Measurements from ENCODE around the gene SMIM1.

Gene SMIM1

DNA sequence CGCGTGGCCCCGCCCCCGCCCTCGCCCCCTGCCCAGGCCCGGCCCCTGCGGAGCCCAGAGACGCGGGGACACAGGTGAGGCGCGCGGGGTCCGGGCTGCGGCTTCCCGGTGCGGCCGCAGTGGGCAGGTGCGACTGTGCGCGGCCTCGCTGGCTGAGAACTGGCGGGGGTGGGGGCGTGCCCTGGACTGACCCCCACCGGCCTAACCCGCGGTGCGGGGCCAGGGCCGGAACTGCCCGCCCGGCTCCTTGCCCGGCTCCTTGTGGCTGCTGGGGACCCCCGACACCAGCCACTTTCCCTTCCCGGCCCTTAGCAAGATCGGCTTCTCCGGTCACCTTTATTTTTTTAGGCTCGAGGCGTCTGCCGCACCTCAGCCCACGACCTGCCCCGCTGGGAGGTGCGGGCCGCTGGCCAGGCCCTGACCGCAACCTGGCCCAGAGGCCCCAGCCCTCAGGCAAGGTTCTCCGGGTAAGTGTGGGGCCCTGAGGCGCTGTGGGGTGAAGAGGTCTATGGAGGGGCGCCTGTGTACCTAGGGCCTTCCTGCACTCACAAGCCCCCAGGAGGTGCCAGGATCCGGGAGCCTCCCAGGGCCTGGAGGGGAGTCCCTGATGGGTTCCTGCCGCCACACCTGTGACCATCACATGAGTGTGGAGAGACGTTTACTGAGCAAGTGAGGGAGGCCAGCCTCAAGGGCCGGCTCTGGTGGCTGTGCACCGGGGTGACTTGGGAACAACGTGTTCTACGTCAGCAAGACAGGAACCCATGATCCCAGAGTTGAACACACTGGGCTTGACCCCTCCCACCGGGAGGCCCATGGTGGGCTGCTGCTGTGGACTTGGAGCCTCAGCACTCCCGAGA is at the start of gene SMIM1:
Gene SMIM1 (plus strand): TSS at position 35 of the 857 bp plus-strand sequence. CDS start 2,625 bp downstream, outside the sequence.
- no peak for DNase-seq (ENCODE audit: low read depth in 2 of 2)

DNA sequence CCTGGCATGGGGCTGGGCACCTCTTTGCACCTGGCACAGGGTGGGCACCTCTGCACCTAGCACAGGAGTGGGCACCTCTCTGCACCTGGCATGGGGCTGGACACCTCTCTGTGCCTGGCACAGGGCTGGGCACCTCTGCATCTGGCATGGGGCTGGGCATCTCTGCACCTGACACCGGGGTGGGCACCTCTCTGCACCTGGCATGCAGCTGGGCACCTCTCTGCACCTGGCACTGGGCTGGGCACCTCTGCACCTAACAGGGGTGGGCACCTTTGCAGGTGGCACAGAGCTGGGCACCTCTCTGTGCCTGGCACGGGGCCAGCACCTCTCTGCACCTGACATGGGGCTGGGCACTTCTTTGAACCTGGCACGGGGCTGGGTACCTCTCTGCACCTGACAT is 49.7 kb upstream of the SMIM1 start:
- DNase-seq (ENCODE audit: low read depth in 2 of 2) = no peak

DNA sequence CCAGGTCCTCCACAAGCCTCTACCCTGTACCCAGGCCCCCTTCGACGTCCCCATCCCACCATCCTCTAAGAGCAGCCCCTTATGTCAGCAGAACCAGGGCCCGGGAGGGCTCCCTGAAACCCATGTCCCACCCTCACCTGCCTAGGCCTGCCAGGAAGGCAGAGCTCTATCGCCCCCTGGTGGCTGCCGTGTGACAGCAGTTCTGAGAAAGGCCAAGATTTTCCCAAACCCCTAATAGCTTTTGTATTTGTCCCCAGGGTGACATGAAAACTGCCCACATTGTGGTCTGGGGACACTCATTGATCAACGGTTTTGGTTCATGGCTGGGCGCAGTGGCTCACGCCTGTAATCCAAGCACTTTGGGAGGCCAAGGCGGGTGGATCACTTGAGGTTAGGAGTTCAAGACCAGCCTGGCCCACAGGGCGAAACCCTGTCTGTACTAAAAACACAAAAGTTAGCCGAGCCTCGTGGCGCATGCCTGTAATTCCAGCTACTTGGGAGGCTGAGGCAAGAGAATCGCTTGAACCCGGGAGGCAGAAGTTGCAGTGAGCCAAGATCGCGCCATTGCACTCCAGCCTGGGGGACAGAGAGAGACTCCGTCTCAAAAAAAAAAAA is 48.0 kb upstream of the SMIM1 start:
- peak; percentile 74 to 82 for DNase-seq (ENCODE audit: low read depth in 2 of 2)

GRCh38 chr1:3725366-3725765 is 47.2 kb upstream of the SMIM1 start:
- no peak for DNase-seq (ENCODE audit: low read depth in 2 of 2)

DNA sequence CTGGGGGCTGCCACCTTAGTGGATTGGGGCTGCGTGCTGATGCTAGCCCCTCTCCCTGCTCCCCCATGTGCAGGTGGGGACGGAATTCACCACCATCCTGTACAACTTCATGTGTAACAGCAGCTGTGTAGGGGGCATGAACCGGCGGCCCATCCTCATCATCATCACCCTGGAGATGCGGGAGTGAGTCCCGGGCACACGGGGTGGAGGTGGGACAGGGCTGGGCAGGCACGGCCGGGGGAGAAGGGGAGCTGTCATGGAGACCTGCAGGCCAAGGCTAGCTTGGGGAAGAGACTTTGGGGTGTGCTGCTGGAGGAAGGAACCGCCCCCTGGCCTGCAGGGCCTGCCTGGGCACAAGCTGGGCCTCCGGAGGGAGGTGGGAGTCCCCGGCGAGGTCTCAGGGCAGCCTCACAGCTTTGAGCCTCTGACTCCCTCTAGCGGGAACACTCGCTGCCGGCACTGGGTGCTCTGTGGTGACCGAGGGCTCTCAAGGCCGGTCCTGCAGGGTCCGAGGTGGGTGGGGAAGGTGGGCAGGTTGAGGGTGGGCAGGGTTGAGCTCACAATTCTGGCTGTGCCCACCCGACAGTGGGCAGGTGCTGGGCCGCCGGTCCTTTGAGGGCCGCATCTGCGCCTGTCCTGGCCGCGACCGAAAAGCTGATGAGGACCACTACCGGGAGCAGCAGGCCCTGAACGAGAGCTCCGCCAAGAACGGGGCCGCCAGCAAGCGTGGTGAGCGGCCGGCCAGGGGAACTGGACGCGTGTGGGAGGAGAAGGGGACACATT is 45.3 kb upstream of the SMIM1 start:
- no peak for DNase-seq (ENCODE audit: low read depth in 2 of 2)

DNA sequence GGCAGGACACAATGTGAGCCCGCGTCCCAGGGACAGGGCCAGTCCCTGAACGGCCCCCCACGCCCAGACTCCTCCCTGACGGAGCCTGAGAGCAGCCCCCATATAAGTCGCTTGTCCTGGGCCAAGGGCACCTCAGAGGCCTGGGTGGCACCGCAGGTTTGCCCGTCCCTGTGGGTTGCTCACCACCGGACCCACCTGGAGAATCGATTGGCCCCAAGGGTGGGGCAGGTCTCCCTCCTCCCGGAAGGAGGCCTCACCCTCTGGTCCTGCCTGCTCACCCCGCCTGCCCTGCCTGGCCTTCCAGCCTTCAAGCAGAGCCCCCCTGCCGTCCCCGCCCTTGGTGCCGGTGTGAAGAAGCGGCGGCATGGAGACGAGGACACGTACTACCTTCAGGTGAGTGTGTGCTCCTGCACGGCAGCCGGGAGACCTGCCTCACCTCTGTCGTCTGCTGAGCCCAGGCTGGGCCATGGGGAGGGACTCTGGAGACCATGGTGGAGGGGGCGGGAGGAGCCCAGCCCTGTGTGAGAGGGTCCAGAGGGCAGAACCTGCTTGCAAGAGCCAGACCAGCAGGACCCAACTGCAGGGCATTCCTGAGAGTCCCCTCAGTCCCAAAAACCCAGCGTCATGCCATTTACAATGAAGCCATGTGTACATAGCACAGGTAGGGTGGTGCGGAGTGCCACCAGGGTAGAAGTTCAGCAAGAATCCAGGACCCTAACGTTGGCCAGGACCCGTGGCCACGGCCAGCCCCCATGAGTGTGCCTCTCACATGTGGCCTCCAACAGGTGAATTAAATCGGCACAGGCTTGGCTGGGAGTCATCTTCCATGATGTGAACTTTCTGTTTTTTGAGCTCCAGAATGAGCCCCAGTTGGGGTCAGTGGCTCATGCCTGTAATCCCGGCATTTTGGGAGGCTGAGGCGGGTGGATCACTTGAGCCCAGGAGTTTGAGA is 44.4 kb upstream of the SMIM1 start:
- DNase-seq (ENCODE audit: low read depth in 2 of 2) = no peak

- DNase-seq (ENCODE audit: low read depth in 2 of 2) = no peak
Observed at GRCh38 chr1:3729594-3730542, 42.7 kb upstream of the SMIM1 start.

GRCh38 chr1:3730543-3731247 is 41.9 kb upstream of the SMIM1 start:
- no peak for DNase-seq (ENCODE audit: low read depth in 2 of 2)

DNA sequence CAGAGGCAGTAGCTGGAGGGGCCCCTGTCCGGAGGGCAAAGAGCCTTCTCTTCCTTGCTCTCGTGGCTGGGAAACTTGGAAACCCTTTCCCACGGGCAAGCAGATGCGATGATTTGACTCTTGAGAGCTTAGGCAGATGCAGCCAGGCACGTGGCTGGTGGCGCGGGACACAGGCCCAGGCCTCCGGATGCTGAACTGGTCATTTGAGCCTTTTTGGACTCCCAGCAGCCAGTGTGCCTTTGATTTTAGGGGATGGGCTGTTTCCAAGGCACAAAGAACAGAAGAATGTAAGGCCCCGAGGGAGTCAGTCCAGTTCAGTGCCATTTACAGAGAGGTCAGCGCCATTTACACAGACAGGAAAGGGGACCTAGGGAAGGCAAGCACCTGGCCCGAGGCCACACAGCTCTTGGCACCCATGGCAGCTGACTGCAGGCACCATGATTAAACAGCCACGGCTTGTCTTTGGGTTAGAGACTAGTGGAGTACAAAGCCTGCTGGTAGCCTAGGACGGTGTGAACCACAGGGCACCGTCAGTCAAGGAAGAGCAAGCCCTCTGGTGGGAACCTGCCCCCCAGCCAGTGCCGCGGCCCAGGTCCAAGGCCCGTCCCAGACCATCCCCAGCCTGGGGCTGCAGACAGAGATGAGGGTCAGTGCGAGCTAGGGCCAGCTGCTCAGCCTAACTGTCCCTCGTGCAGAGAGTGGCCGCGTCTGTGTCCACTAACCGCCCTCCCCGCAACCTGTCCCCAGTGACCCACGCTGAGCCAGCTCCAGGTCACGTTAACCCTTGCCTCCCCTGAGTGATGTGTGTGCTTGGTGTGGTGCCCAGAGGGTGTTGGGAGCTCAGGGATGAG is 40.7 kb upstream of the SMIM1 start:
- DNase-seq (ENCODE audit: low read depth in 2 of 2) = no peak

GRCh38 chr1:3732434-3733093 is 40.0 kb upstream of the SMIM1 start:
- no peak for DNase-seq (ENCODE audit: low read depth in 2 of 2)

DNA sequence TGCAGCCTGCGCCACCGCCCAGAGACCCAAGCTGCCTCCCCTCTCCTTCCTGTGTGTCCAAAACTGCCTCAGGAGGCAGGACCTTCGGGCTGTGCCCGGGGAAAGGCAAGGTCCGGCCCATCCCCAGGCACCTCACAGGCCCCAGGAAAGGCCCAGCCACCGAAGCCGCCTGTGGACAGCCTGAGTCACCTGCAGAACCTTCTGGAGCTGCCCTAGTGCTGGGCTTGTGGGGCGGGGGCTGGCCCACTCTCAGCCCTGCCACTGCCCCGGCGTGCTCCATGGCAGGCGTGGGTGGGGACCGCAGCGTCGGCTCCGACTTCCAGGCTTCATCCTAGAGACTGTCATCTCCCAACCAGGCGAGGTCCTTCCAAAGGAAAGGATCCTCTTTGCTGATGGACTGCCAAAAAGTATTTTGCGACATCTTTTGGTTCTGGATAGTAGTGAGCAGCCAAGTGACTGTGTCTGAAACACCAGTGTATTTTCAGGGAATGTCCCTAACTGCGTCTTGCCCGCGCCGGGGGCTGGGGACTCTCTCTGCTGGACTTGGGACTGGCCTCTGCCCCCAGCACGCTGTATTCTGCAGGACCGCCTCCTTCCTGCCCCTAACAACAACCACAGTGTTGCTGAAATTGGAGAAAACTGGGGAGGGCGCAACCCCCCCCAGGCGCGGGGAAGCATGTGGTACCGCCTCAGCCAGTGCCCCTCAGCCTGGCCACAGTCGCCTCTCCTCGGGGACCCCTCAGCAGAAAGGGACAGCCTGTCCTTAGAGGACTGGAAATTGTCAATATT is 39.3 kb upstream of the SMIM1 start:
- no peak for DNase-seq (ENCODE audit: low read depth in 2 of 2)

GRCh38 chr1:3733883-3734589 is 38.5 kb upstream of the SMIM1 start:
- no peak for DNase-seq (ENCODE audit: low read depth in 2 of 2)

- no peak for DNase-seq (ENCODE audit: low read depth in 2 of 2)
Observed at GRCh38 chr1:3734602-3735001, 37.9 kb upstream of the SMIM1 start.

DNA sequence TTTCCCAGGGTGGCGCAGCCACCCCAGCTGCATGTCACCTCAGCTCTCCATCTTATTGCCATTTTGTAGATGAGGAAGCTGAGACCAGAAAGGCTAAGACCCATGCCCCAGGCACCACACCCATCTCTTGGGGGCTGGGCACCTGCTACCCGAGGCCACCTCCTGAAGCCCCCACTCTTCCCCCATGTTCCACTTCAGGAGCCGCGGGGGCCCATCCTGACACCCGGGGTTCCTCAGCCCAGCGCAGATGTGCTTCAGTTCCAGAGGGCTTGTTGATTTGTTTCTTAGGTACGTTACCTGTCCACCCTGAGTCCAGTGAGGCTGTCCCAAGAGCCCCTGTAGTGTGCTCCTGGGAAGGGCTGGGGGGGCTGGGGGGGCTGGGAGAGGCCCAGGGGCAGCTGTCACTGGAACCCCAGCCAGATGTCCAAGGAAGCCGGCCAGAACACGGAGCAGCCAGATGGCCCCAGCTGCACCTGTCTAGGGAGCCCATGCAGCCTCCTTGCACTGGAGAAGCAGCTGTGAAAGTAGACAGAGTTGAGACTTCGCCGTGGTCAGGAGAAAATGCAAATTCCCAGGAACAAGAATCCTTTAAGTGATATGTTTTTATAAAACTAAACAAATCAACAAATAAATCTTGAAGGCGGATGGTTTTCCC is 37.4 kb upstream of the SMIM1 start:
- DNase-seq (ENCODE audit: low read depth in 2 of 2) = no peak

DNA sequence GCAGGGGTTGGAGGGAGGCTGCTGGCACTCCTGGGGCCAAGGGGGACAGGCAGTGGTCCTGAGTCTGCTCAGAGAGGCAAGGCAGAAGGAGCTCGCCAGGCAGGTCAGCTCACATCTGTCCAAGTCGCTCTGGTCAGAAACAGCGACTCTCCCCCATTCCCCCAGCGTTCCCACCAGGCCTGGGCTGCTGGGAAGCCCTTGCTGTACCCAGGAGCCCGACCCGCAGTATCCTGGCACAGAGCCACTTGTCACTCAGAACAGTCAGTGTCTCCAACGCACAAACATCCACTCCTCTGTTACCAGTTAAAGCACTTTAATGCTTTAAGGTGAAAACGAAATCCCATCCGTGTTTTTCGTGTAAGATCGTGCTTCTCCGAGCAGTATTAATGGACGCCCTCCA is 36.9 kb upstream of the SMIM1 start:
- DNase-seq (ENCODE audit: low read depth in 2 of 2) = no peak

GRCh38 chr1:3736131-3736561 is 36.4 kb upstream of the SMIM1 start:
- DNase-seq (ENCODE audit: low read depth in 2 of 2) = no peak

All from stimulated activated CD4-positive, alpha-beta T cell treated with anti-CD3 and anti-CD28 coated beads, Interleukin-1b, Interleukin-23, amount 100 ng/mL, for 4 hours (primary cell).